T-helper 2 cell treated with Interferon-gamma antibody and Interleukin-4, amounts not matched to agents 5 μg/mL and 100 μg/mL, for 36 hours (primary cell): ENCODE results near the gene RPL3.

Source experiments
- DNase-seq: peaks from one replicate; pipeline ENCODE4 v3.0.0; 2021; ENCODE audit warnings: low spot score
- H3K27ac Mint-ChIP-seq: one replicate; pipeline ENCODE4 v1.8.0; 2021; ENCODE audit warnings: mild to moderate bottlenecking, mixed read lengths
- H3K27me3 Mint-ChIP-seq: one replicate; pipeline ENCODE4 v1.8.0; 2021; ENCODE audit warnings: low read depth, mixed read lengths
- H3K36me3 Mint-ChIP-seq: one replicate; pipeline ENCODE4 v1.8.0; 2021; ENCODE audit warnings: low read depth, mixed read lengths
- H3K4me1 Mint-ChIP-seq: one replicate; pipeline ENCODE4 v1.8.0; 2021; ENCODE audit warnings: low read depth, mixed read lengths
- H3K4me3 Mint-ChIP-seq: one replicate; pipeline ENCODE4 v1.8.0; 2022; ENCODE audit warnings: mild to moderate bottlenecking, moderate library complexity, mixed read lengths
- H3K9me3 Mint-ChIP-seq: one replicate; pipeline ENCODE4 v1.8.0; 2021; ENCODE audit warnings: mixed read lengths

The RPL3 gene

DNA sequence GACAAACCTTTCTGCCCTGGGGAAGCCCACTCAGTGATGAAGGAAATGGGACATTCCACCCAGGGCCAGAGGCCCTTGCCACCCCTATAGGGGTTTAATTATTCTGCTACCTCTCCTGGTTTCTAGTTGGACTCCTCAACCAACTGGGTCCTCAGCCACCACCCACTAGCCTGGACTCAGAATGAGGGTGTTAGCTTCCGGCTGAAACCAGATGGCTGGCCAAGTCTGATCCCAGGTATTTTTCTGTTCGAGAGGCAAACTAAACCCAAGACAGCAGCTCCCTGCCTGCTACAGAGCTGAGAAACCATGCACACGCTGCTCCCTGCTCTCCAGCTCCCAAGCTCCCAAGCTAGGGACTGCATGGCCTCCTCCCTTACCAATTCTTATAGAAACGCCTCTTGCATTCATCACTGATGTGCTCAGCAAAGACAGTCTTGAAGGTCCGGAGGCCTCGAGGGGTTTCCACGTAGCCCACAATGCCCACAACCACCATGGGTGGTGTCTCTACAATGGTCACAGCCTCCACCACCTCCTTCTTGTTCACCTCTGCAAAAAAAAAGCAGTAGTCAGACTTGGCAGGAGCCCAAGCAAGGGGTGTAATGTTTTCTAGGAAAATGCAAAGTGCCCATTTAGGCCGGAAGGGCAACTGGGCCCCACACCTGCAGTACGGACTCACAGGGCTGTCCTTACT lies 2.2 kb downstream of the RPL3 start:
- H3K27ac Mint-ChIP-seq = peak overlapping the region; percentile 97
- H3K4me1 Mint-ChIP-seq = peaks cover 33% of the 10 kb centered on the region
- no peaks in the 10 kb centered on the region for H3K27me3 Mint-ChIP-seq
- no peak for DNase-seq
- H3K9me3 Mint-ChIP-seq = no peaks in the 10 kb centered on the region
- peak overlapping the region; percentile 95 for H3K4me3 Mint-ChIP-seq
- peaks cover 68% of the 10 kb centered on the region for H3K36me3 Mint-ChIP-seq

- peaks cover 34% of the 10 kb centered on the region for H3K4me1 Mint-ChIP-seq
Observed at GRCh38 chr22:39316440-39317083, 2.9 kb downstream of the RPL3 start.

DNA sequence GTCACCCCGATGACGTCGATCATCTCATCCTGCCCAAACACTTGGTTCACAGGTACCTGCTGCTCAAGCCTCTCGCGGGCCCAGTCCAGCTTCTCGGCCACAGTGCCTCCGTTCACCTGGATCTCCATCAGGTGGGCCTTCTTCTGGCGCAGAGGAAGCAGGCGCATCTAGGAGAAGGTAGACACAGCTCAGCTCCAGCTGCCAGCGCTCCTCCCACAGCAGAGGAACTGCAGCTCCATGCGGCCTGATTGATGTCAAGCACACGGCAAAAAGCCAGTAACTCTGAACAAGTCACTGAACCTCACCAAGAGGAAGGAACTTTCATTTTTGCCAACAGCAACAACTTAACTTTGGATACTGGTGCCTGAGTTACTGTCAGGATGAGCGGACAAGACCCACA lies 4.0 kb downstream of the RPL3 start:
- no peaks in the 10 kb centered on the region for H3K27me3 Mint-ChIP-seq
- H3K27ac Mint-ChIP-seq = no peak overlapping the region
- H3K9me3 Mint-ChIP-seq = no peaks in the 10 kb centered on the region
- no peak for DNase-seq
- H3K4me3 Mint-ChIP-seq = peak overlapping the region; percentile 32
- peaks cover 75% of the 10 kb centered on the region for H3K36me3 Mint-ChIP-seq
- peaks cover 33% of the 10 kb centered on the region for H3K4me1 Mint-ChIP-seq

More at GRCh38 chr22:39316440-39317083, 2.9 kb downstream of the RPL3 start:
- Mint-ChIP-seq H3K9me3 (no peaks in the 10 kb centered on the region), H3K27ac (peak overlapping the region; percentile 45), H3K4me3 (peak overlapping the region; percentile 95), H3K36me3 (peaks cover 73% of the 10 kb centered on the region), H3K27me3 (no peaks in the 10 kb centered on the region)
- peak; percentile 78 for DNase-seq

DNA sequence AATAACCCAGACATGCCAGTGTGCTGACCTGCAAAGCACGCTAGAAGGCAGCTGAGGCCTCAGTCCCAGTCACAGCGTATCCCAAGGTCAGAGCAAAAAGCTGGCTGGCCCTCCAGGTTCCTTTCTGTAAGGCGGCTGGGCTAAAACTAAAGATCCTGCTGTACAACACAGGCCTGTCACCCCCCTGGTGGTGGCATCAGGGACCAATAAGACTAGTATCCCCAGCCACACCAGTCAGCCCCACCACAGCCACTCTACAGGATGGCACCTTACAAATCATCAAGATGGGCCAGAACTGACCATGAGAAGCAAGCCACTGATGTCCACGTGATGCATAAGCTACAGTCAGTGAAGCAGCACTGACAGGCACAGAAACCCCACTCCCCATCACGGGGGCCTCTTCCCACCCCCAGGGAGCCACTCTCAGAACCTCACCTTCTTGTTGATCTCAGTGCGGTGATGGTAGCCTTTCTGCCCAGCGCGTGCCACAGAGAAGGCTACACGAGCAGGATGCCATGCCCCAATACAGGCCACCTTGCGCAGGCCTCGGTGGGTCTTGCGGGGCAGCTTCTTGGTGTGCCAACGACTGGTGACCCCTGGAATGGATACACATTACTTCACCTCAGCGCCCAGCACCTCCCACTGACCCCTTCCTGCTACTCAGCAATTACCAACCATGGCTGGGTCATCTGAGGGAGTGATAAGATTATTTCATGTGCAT lies 5.0 kb downstream of the RPL3 start:
- Mint-ChIP-seq H3K27me3 (no peaks in the 10 kb centered on the region), H3K9me3 (no peaks in the 10 kb centered on the region), H3K27ac (no peak overlapping the region), H3K36me3 (peaks cover 74% of the 10 kb centered on the region), H3K4me1 (peaks cover 33% of the 10 kb centered on the region), H3K4me3 (no peak overlapping the region)
- no peak for DNase-seq

DNA sequence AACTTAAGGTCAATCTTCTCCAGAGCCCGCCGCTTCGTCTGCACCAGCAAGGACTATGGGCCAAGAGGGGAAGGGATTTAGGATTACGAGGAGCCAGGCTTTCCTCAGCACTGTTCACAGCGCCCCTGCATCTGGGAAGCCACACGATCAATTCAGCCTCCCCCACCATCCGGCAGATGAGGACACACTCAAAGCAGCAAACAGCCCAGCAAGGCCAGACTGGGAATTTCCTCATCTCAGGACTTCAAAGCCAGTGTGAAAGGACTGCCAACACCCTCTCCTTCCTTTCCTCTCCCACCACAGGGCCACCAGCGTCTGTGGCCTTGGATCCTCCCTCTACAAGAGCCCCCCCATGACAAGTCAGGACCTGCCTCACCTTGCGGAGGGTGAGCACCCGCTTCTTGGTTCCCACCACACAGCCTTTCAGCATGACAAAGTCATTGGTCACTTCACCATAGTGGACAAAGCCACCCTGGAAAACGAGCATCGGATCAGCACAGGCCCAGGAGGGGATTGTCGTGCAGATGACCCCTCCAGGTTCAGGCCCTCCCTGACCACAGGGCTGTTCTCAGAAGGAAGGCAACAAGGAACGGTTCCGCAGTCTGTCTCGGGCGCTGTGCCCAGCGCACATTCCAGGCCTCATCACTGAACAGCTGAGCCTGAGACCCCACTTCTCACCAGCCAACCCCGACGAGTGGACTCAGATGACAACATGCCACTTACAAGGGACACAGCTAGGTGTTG lies 6.0 kb downstream of the RPL3 start:
- Mint-ChIP-seq H3K36me3 (peaks cover 64% of the 10 kb centered on the region), H3K4me3 (no peak overlapping the region), H3K27ac (no peak overlapping the region), H3K27me3 (no peaks in the 10 kb centered on the region), H3K9me3 (no peaks in the 10 kb centered on the region), H3K4me1 (peaks cover 33% of the 10 kb centered on the region)
- no peak for DNase-seq

- Mint-ChIP-seq H3K9me3 (no peaks in the 10 kb centered on the region), H3K36me3 (peaks cover 54% of the 10 kb centered on the region), H3K27ac (peak overlapping the region; percentile 41), H3K4me3 (no peak overlapping the region), H3K4me1 (peaks cover 22% of the 10 kb centered on the region), H3K27me3 (no peaks in the 10 kb centered on the region)
- no peak for DNase-seq
Observed at GRCh38 chr22:39312410-39312809, 7.0 kb downstream of the RPL3 start.

GRCh38 chr22:39311592-39312400 lies 7.6 kb downstream of the RPL3 start:
- H3K9me3 Mint-ChIP-seq = no peaks in the 10 kb centered on the region
- peaks cover 47% of the 10 kb centered on the region for H3K36me3 Mint-ChIP-seq
- peaks cover 16% of the 10 kb centered on the region for H3K4me1 Mint-ChIP-seq
- no peak for DNase-seq
- H3K27ac Mint-ChIP-seq = no peak overlapping the region
- H3K27me3 Mint-ChIP-seq = no peaks in the 10 kb centered on the region
- no peak overlapping the region for H3K4me3 Mint-ChIP-seq

DNA sequence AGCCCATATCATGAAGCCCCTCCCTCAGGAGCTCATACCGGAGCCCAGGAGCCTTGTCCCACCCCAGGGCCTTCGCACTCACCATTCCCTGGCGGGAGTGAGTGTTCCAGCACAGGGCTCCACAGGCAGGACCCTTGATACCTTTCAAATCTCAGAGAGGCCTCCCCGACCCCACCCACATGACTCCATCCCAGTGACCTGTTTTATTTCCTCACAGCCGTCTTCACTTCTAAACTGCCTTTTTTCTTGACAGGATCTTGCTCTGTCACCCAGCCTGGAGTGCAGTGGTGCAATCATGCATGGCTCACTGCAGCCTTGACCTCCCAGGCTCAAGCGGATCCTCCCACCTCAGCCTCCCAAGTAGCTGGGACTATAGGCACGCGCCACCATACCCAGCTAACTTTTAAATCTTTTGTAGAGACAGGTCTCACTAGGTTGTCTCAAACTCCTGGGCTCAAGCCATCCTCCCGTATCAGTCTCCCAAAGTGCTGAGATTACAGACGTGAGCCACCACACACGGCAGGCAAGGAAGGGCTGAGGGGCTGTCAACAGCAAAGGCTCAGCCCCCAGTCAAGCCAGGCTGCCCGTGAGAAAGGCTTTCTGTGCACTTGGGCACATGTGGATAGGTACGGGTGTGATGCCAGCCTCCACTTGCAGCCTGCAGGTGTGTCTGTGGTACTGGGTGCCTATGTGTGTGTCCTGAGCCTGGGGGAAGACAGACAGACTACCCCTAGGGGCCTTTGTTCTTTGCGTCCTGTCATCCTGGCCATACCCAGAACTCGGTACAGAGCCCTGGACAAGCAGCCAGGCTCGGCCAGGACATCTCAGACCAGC lies 9.3 kb downstream of the RPL3 start:
- peaks cover 3% of the 10 kb centered on the region for H3K4me1 Mint-ChIP-seq
- H3K9me3 Mint-ChIP-seq = no peaks in the 10 kb centered on the region
- no peak overlapping the region for H3K27ac Mint-ChIP-seq
- no peaks in the 10 kb centered on the region for H3K27me3 Mint-ChIP-seq
- H3K36me3 Mint-ChIP-seq = peaks cover 31% of the 10 kb centered on the region
- no peak overlapping the region for H3K4me3 Mint-ChIP-seq
- no peak for DNase-seq

DNA sequence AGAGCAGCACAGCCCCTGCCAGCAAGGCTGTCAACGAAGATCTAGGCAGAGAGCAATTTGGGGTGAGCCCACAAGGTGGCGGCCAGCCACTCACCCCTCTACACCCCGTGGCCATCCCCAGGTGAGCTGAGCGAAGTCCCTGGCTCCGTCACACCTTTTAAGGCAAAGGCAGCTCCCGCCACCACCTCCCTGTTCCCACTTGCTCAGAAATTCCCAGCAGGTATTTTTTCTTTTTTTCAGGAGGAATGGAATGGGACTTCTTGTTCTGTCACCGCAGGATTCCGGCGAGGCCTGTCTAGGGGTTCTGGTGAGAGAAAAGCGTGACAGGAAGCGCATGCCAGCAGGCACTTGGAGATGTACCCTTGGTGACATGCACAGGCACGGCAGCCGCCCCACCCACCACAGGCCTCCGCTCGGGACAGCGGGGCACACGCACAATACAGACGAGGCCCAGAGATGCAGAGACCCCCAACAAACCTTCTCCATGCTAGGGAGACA lies 10.0 kb downstream of the RPL3 start:
- H3K27ac Mint-ChIP-seq = no peak overlapping the region
- no peak overlapping the region for H3K4me3 Mint-ChIP-seq
- peaks cover 25% of the 10 kb centered on the region for H3K36me3 Mint-ChIP-seq
- no peaks in the 10 kb centered on the region for H3K9me3 Mint-ChIP-seq
- no peak for DNase-seq
- no peaks in the 10 kb centered on the region for H3K27me3 Mint-ChIP-seq
- H3K4me1 Mint-ChIP-seq = peaks cover 3% of the 10 kb centered on the region

DNA sequence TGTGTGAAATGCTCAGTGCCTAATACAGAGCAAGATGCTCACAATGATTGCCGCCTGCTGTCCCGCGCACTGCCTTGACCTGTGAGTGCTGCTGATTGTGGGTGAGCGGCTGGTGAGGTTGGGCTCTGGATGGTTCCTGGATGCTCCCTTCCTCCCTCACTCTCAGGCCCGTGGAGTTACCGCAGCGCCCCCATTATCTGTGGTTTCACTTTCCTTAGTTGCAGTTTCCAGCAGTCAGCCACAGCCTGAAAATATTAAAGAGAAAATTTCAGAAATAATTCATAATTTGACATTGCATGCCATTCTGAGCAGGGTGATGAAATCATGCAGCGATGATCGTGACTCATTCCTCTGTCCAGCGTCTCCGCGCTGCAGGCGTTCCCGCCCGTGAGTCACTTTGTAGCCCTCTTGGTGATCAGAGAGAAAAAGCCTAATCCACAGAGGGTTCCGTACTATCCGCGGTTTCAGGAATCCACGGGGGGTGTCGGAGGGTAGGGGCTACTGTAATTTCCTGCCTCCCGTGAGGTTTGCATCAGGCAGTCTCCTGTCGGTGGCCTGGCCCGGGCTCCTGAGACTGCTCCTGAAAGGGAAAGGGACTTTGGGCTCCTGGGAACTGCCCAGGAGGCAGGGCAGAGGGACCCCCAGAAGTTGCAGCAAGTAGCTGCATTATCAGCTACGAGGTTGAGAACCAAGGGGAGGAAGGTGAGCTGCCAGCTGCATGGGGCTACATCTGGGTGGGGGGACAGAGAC lies 10.6 kb downstream of the RPL3 start:
- no peak overlapping the region for H3K27ac Mint-ChIP-seq
- H3K36me3 Mint-ChIP-seq = peaks cover 21% of the 10 kb centered on the region
- H3K27me3 Mint-ChIP-seq = no peaks in the 10 kb centered on the region
- no peak overlapping the region for H3K4me3 Mint-ChIP-seq
- peaks cover 3% of the 10 kb centered on the region for H3K4me1 Mint-ChIP-seq
- DNase-seq = no peak
- no peaks in the 10 kb centered on the region for H3K9me3 Mint-ChIP-seq

- Mint-ChIP-seq H3K27me3 (no peaks in the 10 kb centered on the region), H3K4me1 (peaks cover 3% of the 10 kb centered on the region), H3K9me3 (no peaks in the 10 kb centered on the region), H3K4me3 (no peak overlapping the region), H3K27ac (no peak overlapping the region), H3K36me3 (peaks cover 3% of the 10 kb centered on the region)
- peak; percentile 43 for DNase-seq
Observed at GRCh38 chr22:39306456-39307361, 12.7 kb downstream of the RPL3 start.
